GM12891 (cell line): ENCODE data around the gene CTNNA2.

Experiments
- DNase-seq: peaks from one replicate; pipeline ENCODE4 v3.0.0; 2011; ENCODE audit warnings: low spot score; ENCODE audit not compliant: insufficient read length
- FAIRE-seq: peaks from 2 replicates; lab custom pipeline; 2011; peaks lifted over from hg19 to GRCh38; lab: Jason Lieb, UNC
- PAX5 ChIP-seq: IDR thresholded peaks from 2 replicates; pipeline ENCODE4 v1.6.1; 2011; ENCODE audit warnings: low read length, moderate library complexity, mild to moderate bottlenecking; ENCODE audit not compliant: insufficient read depth, severe bottlenecking
- POLR2A ChIP-seq: IDR thresholded peaks from 2 replicates; pipeline ENCODE4 v1.6.1; 2011; ENCODE audit warnings: low read depth, low read length, control low read depth
- POLR2AphosphoS5 ChIP-seq: IDR thresholded peaks from 2 replicates; pipeline ENCODE4 v1.6.1; 2011; ENCODE audit warnings: low read depth, low read length, control low read depth
- POU2F2 ChIP-seq: IDR thresholded peaks from 2 replicates; pipeline ENCODE4 v1.6.1; 2011; ENCODE audit warnings: low read depth, mild to moderate bottlenecking, control low read depth, low read length, moderate library complexity
- SPI1 ChIP-seq: IDR thresholded peaks from 2 replicates; pipeline ENCODE4 v1.6.1; 2011; ENCODE audit warnings: low read depth, low read length, control low read depth
- TAF1 ChIP-seq: IDR thresholded peaks from 2 replicates; pipeline ENCODE4 v1.6.1; 2011; ENCODE audit warnings: low read depth, low read length, control low read depth

Gene CTNNA2

DNA sequence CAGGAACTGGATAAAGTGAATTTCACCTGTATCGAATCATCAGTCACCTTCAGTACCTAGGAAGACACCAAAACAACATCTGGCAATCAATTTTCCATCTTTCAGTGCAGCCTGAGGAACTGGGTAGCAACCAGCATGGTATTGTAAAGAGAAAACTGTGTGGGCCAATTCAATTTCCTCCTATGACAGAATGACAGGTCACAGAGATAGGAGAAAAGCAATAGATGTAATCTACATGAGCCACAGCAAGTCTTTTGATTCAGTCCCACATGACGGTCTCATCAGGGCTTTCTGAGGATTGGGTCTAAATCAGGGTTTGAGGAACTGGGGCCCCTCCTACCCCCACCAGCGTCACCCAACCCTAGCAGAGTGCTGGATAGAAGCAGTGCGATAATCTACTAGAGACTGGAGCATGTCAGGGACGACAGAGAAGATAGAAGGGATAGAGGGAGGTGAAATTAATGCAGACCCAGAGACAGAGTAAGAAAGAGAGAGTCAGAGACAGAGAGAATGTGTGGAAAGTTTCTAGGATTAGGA lies 523.0 kb downstream of the CTNNA2 start:
- FAIRE-seq (no peak), DNase-seq (no peak)
- no peak for TF ChIP-seq PAX5
- TF ChIP-seq SPI1, result no peak
- no peak for TF ChIP-seq TAF1
- no peak for TF ChIP-seq POLR2A
- no peak for TF ChIP-seq POU2F2
- no peak for TF ChIP-seq POLR2AphosphoS5

- DNase-seq (no peak), FAIRE-seq (no peak)
- no peak for TF ChIP-seq SPI1
- no peak for TF ChIP-seq TAF1
- TF ChIP-seq POLR2A, result no peak
- TF ChIP-seq PAX5, result no peak
Measured at GRCh38 chr2:80037310-80037709, 524.5 kb downstream of the CTNNA2 start.

- TF ChIP-seq PAX5, result no peak
- no peak for TF ChIP-seq POU2F2
- TF ChIP-seq POLR2AphosphoS5, result no peak
- no peak for TF ChIP-seq POLR2A
- no peak for TF ChIP-seq SPI1
- DNase-seq (no peak), FAIRE-seq (no peak)
Measured at GRCh38 chr2:80040226-80040625, 527.4 kb downstream of the CTNNA2 start.

DNA sequence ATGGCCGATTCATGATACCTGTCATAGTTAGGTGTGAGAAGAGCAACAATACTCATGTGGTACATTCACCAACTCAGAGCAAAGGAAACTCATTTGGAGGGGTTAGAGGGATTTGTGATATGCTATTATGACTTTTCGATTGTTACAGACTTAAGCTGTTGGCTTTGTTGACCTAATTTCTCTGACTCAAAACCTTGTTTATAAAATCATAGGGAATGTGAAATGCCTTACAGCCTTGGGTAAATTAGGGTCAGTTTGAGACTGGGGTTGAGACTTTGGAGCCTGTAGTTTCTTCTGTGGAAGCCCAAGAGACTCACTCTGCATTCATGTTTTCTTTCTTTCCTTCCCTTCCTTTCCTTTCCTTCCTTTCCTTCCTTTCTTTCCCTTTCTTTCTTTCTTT lies 529.8 kb downstream of the CTNNA2 start:
- DNase-seq, result no peak
- TF ChIP-seq POLR2AphosphoS5, result no peak
- TF ChIP-seq PAX5, result no peak
- TF ChIP-seq POLR2A, result no peak
- TF ChIP-seq SPI1, result no peak
- TF ChIP-seq TAF1, result no peak
- no peak for TF ChIP-seq POU2F2
- no peak for FAIRE-seq

- DNase-seq (no peak), FAIRE-seq (no peak)
- TF ChIP-seq POLR2AphosphoS5, result no peak
- TF ChIP-seq SPI1, result no peak
- TF ChIP-seq PAX5, result no peak
Measured at GRCh38 chr2:80048296-80048695, 535.4 kb downstream of the CTNNA2 start.

DNA sequence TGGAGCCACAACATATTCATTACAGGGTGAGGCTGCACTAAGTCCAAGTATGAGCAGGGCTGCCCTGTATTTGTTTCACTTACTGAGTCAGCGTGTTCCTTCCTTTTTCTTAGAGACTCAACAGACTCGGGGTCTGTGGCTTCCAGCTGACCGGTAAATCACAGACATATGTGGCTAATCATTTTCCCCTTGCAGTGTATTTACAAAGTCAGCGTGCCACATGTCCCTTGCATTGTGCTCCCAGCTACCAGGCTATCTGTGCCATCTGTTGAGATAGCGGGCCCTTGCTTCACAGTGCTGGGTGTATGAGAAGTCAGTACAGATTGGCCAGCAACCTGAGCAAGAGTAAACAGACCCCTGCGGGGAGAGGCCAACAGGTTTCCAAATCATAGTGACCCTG lies 537.4 kb downstream of the CTNNA2 start:
- FAIRE-seq (no peak), DNase-seq (no peak)
- no peak for TF ChIP-seq PAX5
- TF ChIP-seq TAF1, result no peak

DNA sequence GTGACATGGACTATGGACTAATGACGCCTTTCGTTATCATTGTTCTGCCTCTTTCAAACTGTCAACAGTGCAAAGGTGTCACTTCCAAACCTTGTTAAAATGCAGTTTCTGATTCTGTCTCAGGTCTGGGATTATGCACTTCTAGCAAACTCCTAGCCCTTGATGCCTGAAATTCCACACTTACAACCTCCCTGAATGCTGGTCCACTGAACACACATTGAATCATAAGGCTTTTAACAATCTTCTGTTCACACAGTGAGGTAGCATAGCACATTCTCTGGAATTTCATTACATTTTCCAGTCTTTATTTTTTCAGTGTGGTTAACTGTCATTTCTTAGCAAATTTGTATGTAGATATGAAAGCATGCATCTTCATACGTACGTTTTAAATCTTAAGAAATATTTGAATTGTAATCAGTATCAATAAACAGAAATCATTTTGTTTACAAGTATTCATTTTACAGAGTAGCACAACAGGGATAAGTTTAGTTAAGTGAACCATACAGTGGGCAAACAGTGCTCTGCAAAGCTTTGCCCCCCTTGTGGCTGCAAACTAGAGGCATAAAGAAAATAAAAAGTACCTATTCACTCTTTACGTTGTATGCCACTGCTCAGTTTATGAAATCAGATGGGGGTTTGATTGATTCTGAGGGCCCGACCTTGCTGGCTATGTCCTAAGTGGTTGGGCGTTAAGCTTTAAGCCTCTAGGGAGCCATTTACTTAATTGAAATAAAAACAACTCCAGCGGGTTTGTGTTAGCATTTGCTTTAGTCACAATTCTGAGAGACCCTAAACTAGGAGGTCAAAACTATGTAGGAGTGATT lies 540.9 kb downstream of the CTNNA2 start:
- no peak for FAIRE-seq
- DNase-seq, result no peak
- TF ChIP-seq SPI1, result no peak
- TF ChIP-seq POLR2A, result no peak
- no peak for TF ChIP-seq POLR2AphosphoS5

DNA sequence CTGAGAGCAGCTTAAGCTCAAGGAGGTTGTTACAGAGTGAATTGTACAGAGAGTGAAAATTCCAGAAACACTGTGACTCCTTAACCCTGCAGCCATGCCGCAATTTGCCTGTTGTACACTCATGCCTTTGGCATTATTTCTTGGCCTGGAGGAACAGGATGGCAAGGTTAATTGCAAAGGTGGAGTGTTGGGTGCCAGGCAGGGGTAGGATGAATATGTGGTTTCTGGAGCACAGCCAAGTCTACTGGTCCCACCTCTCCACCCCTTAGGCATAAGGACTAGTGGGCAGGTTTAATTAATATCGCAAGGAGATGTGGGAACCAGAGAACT lies 541.5 kb downstream of the CTNNA2 start:
- FAIRE-seq (no peak), DNase-seq (no peak)
- TF ChIP-seq POLR2AphosphoS5 (no peak), POLR2A (no peak), TAF1 (no peak), SPI1 (no peak), PAX5 (no peak), POU2F2 (no peak)

GRCh38 chr2:80057956-80058355 lies 545.1 kb downstream of the CTNNA2 start:
- DNase-seq (no peak), FAIRE-seq (no peak)

GRCh38 chr2:80058562-80058961 lies 545.7 kb downstream of the CTNNA2 start:
- DNase-seq, result no peak
- FAIRE-seq, result no peak
- TF ChIP-seq SPI1 (no peak), POU2F2 (no peak), POLR2A (no peak), PAX5 (no peak), POLR2AphosphoS5 (no peak), TAF1 (no peak)

More at GRCh38 chr2:80057956-80058355, 545.1 kb downstream of the CTNNA2 start:
- TF ChIP-seq PAX5, result no peak
- no peak for TF ChIP-seq SPI1
- no peak for TF ChIP-seq POU2F2
- TF ChIP-seq TAF1, result no peak
- TF ChIP-seq POLR2A, result no peak
- TF ChIP-seq POLR2AphosphoS5, result no peak
